Suprapubic skin (tissue), 4 donors: ENCODE data around the gene CYP4F3.

Source experiments
- CTCF ChIP-seq, 2 donors: fragments of 200-600 bp in 1 of 2; fragments of 450-650 bp in 1 of 2; sonication (generic) in 1 of 2; IDR thresholded peaks; one replicate each; pipeline ENCODE4 v1.5.1; 2016 to 2019; ENCODE audit warnings: antibody characterized with exemption in 2 of 2, mild to moderate bottlenecking in 1 of 2, moderate library complexity in 1 of 2
- EP300 ChIP-seq: sonication (generic); formaldehyde crosslinking; IDR thresholded peaks from one replicate; pipeline ENCODE4 v1.6.1; 2017; ENCODE audit warnings: antibody characterized with exemption
- POLR2A ChIP-seq, 2 donors: fragments of 450-650 bp; IDR thresholded peaks; one replicate each; pipeline ENCODE4 v1.6.1; 2017; ENCODE audit warnings: antibody characterized with exemption in 2 of 2, mild to moderate bottlenecking in 2 of 2, moderate library complexity in 2 of 2
- POLR2AphosphoS5 ChIP-seq, 3 donors: sonication (generic); formaldehyde crosslinking; IDR thresholded peaks; one replicate each; pipeline ENCODE4 v1.6.1; 2017; ENCODE audit warnings: antibody characterized with exemption in 3 of 3

- TF ChIP-seq CTCF (IDR thresholded peaks at IDR 0.05) = no peak
- no peak for TF ChIP-seq EP300
- TF ChIP-seq POLR2AphosphoS5 (IDR thresholded peaks at IDR 0.05) = no peak
- TF ChIP-seq POLR2A (IDR thresholded peaks at IDR 0.05) = no peak
Observed at GRCh38 chr19:15671891-15672579, 31.3 kb downstream of the CYP4F3 start.
